RKO (cell line): ENCODE data around the gene ESPNL.

Source experiments
- DNase-seq: peaks from one replicate; pipeline ENCODE4 v3.0.0-alpha.2; 2016; ENCODE audit warnings: low spot score

The ESPNL gene

DNA sequence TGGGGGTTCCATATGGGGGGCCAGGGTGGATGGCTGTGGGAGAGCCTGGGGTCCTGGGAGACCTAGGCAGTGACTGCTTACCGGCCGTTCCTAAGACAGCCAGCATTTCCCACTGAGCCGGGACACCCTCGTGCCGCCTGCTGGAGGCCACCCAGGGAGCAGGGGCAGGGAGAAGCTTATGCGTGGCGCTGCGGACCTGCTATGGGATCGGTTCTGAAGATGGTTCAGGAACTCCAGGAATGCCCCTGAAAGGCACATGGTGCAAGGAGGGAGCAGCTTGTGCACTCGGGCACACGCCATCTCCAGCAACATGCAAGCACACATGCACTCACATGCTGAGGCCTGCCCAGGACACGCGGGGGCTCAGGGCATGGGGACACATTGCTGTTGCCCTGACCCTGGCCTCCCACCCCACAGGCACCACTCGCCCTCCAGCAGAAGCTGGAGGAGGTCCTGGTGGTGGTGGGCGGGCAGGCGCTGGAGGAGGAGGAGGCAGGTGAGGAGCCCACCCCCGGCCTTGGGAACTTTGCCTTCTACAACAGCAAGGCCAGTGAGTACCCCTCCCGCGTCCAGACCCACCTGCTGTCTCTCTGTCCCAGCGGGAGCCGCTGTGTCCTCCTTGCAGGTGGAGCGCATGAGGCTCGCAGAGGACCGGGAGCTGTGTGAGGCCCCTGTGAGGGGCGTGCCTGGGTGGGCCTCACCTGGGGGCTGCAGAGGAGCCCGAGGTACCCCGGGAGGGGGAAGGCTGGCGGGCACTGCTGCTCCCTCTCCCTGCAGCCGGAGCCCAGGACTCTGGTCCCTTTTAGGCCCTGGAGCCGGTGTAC is 42.5 kb downstream of the ESPNL start:
- DNase-seq: no peak

DNA sequence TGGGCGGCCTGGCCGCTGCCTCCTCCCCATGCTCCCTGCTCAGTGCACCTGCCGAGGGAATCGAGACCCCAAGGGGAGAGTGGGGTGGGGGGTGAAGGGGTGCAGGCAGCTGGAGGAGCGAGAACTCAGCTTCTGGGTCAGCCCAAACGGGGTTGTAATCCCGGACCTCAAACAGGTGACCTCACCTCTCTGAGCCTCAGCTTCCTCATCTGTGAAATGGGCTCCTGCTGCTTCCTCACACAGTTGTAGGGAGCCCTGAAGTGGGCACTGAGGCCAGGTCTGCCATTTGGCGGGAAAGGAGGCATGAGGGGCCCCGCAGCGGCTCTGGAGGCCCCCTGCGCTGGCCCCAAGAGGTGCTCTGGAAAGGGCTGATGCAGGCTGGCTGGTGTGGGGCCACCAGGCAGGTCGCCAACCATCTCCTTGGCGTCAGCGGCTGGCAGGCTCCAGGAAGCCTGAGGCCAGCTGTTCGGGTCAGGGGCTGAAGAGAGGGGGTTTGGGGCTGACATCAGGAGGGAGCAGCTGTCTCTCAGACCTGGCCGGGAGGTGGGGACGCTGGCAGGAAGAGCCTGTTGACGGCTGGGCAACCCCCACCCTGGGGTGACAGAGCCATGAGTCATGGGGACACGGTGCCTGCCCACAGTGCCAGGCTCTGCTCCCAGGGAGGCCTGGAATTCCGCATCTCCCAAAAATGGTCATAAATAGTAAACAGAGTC is 43.3 kb downstream of the ESPNL start:
- DNase-seq: peak; percentile 78

DNA sequence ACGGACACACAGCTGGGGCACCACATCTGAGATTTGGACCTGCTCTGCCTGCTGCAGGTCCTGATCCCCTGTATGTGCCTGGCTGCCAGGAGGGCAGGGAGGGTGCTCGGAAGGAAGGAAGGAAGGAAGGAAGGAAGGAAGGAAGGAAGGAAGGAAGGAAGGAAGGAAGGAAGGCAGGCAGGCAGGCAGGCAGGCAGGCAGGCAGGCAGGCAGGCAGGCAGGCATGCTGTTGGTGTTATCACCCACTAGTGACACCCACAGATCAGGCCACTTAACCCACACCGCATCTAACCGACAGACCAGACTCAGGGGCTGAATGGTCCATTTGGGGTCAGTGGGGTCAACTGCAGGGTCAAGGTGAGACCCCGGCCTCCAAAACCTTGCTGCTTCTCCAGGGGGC is 44.1 kb downstream of the ESPNL start:
- DNase-seq: no peak

DNA sequence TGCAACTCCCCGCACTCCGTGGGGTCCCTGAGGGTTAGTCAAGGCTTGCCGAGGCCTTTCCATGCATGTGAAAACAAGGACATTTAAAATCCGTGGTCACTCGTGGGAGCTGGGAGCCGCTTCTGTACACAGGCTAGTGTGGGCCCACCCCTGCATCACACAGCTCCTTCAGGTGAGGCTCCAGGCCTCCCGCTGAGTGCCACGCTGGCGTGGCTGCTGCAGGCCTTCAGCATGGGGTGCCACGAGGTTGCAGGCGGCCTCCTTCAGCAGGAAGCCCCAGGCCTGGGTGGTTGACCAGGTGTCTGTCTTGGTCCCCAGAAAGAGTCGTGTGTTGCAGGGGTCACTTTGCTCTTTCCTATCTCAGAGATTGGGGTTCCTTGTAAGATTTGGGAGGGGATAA is 44.9 kb downstream of the ESPNL start:
- DNase-seq: no peak

DNA sequence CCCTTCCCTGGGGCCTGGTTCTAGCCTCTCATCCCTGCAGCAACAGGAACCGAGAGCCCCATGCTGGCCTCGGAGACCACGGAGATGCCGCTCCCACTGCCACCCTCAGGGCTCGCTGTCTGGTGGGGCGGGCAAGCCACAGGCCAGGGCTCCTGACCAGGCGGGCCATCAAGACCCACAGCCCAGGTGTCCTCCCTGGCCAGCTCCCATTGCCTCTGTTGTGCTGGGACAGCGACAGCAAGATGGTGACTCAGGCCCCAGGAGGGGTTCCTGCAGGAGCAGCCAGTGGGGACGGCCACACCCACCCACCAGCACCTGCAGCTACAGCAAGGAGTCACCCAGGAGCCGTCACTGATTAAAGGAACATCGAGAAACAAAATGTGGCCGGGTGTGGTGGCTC is 45.7 kb downstream of the ESPNL start:
- no peak for DNase-seq

DNA sequence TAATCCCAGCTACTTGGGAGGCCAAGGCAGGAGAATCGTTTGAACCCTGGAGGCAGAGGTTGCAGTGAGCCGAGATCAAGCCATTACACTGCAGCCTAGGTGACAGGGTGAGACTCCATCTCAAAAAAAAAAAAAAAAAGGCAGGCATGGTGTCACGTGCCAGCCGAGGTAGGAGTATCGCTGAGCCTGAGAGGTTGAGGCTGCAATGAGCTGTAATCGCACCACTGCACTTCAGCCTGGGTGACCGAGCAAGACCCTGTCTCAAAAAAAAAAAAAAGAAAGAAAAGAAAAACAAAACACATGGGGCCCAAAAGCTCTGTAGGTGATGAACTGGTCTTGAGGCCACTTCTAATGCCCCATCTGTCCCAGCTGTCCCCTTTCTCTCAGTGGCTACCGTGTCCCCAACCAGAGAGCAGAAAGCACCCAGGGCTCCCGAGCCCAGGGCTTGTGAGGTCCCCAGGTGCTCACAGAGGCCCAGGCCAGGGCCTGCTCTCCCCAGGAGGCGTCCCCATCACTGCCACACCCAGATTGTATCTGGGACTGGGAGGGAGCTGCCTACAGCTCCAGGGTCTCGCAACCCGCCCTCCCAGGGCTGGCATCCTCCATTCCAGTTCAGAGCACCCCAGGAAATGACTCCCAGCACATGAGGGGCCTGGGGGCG is 46.9 kb downstream of the ESPNL start:
- no peak for DNase-seq

DNA sequence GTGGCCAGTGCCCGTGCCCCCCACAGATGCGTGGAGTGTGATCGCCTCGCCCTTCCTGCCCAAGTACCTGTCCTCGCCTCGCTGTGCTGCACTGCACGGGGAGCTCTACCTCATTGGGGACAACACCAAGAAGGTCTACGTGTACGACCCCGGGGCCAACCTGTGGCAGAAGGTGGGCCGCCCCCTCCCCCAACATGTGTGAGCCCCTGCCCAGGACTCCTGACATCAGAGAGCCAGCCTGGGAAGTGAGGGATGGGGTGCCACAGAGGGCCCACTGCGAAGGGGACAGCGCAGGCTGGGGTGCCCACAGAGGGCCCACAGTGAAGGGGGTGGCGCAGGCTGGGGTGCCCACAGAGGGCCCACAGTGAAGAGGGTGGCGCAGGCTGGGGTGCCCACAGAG is 48.8 kb downstream of the ESPNL start:
- DNase-seq: no peak

DNA sequence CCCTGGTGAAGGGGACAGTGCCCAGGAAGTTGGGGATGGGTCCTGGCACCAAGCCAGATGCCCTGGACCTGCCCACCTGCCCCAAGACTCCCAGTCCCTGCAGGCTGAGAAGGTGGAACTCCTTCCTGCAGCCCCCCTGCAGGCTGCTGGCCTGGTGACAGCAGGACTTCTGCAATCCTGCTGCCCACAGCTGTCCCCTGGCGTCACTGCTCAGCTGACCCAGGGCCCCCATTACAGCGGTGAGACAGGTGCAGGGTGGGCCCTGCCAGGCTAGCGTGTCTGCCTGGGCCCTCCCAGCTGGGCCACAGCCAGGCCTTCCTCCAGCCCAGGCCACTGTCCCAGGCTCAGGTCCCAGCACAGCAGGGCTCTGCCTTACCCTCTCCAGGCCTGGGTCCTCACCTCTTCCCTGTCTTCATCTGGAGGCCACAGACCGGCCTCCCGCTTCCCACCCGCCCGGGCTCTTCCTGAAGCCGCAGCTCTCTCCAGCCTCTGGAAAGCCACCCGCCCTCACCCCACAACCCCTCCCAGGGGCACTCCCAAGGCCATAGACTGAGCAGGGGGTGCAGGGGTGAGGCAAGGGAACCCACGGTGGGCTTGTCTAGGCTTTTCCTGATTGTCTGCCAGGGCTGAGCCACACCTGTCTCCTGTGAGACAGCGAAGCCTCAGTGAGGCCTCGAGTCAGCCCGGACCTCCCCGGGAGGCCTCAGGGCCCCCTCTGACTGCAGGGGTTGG is 49.9 kb downstream of the ESPNL start:
- DNase-seq: no peak

DNA sequence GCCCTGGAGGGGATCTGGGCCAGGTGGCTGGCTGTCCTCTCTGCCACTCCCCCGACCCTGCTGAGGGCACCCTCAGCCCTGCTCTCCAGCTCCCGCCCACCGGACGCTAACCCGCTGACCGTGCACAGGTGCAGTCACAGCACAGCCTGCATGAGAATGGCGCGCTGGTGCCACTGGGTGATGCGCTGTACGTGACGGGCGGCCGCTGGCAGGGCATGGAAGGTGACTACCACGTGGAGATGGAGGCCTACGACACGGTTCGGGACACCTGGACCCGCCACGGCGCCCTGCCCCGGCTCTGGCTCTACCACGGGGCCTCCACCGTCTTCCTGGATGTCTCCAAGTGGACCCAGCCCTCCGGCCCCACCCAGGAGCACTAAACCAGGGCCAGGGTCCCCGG is 50.5 kb downstream of the ESPNL start:
- no peak for DNase-seq

DNA sequence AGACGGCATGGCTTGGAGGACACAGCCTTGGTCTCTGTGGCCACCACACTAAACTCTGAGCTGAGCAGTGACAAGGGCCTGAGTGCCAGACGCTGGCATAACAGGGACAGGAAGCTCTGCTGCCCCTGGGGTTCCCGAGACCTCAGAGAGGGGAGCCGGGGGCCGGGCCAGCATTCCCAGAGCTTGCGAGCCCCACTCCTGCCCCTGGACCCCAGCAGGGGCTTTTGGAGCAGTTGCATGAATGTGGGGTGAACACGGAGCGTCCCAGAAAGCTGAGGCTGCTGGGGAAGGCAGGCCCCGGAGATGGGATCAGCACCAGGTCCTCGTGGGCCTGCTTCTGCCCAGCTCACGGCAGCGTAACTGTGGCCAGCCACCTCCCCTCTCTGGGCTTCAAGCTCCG is 51.1 kb downstream of the ESPNL start:
- no peak for DNase-seq

DNA sequence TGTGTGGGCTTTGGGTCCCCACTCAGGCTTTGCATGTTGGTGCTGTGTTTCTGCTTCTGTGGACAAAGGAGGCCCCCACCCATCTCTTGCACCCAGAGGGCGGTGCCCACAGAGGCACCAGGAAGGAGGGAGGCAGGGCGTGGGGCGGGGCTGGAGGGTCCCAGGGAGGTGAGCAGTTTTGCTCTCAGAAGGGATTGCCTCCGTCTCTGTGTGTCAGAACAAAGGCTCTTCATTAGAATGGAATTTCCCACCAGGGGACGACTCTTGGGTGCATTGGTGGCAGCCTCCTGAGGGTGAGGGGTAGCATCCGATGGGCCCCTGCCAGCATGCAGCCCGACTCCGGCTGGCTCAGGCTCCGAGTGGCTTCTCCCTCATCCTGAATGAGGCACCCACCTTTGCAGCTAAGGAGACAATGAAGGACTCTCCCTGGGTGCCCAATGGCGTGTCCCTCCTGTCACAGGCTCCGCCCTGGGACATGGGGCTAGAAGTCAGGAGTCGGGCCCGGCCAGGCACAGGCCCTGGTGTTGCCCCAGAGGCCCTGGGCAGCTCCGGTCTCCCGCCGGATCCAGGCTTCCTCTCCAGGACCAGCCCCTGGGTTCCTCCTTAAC is 51.6 kb downstream of the ESPNL start:
- DNase-seq: no peak

DNA sequence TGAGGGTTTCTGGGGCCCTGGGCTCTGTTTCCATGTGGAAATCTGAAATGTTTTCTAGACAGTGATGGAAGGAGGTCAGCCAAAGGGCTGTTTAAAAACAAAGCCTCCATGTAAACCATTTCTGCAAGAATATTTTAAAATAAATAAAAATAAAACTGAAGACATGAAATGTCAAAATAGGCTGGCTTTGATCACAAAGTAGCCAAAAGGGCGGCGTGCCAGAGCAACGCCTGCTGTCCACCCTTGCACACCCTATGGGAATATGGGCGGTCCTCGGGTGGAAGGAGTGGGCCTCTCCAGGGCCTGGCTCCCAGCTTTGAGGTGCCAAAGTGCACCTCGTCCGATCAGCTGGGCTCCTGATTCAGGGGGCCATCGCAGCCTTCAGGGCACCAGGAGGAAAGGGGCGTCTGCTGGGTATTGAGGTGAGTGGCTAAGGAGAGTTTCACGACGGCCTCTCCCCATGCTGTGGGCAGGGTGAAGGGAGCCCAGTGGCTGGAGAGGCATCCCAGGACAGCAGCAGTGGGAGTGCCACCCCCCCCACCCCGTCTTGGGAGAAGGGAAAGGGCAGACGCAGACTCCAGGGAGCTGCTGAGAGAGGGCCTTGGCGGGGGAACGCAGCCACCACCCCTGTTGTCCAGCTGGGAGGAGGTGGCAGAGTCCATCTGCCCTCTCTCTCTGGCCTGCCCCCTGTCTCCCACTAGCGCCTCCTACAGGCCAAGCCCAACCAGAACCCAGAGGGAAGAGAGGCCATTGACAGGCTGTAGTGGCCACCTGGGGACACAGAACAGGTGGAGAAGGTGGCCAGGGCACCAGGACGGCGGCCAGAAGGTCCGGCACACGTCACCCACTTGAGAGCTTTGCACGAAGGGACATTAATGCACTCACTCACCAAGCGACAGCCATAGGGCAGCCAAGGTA is 52.9 kb downstream of the ESPNL start:
- DNase-seq: no peak

DNA sequence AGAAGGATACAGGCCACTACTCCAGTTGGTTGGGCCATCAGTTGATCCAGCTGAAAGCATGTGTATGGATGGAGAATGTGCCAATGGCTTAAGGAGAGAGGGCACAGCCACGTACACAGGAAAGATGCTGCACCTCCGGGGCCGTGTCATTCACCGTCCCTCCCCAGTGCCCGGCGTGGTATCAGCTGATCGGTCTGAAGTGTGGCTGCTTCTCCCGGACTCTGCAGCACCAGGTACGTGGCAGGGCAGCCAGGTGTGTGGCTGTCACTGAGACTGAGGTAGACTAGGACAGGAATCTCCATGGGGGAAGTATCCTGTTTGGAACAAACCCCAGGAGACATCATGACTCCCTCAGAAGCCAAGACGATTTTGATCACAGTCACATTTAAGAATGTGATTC is 54.4 kb downstream of the ESPNL start:
- DNase-seq: no peak

DNA sequence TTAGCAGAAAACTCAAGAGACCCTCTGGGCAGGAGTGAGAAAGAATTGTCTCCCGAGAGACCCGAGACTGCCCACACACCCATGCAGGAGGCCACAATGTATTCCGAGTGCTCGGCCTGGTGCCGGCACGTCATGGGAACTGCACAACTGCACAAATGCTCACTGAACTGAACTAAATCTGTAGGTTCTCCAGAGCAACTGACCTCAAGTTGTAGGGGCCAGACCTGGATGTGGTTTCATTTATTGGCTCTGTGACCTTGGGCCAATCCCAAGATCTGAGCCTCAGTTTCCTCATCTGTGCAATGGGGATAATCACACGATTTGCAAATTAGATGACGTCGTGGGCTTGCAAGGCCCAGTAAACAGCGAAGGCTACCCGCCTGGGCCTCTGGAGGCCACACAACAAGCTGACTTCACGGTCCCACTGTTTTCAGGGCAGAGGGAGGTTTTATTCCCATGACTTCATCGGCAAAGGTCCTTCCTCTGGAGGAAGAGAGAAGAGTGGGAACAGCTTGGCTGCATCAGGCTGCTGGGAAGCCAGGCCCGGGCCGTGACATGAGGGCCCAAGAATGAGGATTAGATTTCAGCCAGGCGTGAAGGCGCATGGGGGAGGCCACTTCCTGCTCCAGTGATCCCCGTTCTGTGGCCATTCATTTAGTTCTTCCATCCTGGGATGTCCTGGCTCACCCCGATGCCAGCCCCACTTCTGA is 55.1 kb downstream of the ESPNL start:
- DNase-seq: no peak

DNA sequence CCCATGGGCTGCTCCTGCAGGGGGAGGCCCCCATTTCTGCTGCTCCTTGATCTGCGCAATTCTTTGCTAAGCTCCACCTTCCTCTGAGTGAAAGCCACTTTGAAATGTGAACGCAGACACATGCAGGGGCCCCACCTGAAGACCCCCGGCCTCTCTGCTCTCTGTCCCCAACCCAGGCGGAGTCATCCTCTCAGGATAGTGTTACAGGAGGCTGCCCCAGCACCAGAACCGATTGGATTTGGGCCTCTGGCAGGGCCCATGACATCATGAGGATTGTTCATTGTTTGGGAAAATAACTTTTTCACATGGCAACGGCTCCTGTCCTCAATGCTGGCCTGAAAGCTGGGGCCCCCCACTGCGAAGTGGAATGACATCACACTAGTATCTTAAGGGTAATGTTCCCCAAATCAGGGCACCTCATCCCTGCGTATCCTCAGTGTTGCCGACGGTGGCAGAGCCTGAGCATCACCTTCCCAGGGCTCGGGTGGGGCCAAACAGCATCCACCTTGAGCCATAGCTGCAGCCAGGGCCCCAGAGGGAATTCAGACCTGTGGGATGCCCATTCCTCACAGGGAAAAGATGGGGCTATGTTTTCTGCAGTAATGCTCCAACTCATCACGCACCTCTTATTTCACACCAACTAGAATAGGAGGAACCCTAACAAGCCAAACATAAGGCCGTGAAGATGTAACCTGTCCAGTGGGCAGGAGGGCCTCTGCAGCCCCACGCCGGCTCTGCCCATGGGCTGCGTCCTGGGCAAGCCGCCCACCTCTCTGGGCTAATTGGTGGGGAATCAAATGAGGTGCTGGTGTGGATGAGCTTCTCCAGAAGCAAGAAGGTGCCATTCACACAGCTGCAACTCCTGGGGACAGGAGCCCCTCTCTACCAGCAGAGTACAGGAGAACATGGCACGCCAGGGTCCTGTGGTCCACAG is 55.9 kb downstream of the ESPNL start:
- DNase-seq: no peak

DNA sequence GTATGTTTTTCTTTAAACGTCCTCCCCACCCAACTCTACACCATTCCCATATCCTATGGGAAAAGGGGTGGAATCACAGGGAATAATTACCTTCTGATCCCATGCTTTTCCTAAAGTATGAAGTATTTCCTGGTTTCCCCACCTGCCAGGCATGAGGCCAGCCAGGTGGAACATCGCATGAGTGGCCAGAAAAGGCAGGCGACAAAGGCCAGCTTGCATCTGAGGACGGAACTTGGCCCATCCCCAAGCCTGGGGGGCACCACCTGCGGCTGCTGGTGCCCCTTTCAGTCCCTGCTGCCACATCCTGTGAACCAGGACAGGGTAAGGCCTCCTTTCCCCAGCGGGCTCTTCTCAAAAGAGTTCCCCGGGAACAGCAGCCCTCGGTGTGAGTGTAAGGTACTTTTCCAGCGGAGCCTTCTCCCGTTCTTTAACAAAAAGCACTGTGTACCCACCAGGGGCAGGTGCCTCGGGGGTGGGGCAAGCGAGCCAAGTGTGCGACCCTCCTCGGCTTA is 57.4 kb downstream of the ESPNL start:
- no peak for DNase-seq

DNA sequence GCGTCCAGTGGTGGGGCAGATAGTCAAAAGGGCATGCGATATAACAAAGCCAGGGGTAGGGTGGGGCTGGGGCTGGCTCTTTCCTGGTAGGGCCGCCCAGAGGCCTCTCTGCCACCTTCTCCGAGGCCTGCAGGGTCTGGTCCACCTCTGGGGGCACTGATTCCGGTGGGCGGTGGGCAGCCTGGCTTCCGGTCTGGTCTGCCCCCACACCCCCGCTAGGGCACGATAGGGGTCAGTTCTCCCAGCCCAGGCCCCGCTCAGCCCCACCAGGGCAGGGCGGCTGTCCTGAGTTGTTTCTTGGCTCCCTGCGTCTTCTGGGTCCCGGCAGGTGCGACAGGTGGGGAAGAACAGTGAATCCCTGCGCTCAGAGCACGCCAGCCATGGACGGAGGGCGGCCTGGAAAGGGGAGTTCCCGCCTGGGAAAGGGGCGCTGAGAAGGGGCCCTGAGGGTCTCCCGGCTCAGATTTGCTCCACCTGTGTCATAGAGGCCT is 57.9 kb downstream of the ESPNL start:
- no peak for DNase-seq

DNA sequence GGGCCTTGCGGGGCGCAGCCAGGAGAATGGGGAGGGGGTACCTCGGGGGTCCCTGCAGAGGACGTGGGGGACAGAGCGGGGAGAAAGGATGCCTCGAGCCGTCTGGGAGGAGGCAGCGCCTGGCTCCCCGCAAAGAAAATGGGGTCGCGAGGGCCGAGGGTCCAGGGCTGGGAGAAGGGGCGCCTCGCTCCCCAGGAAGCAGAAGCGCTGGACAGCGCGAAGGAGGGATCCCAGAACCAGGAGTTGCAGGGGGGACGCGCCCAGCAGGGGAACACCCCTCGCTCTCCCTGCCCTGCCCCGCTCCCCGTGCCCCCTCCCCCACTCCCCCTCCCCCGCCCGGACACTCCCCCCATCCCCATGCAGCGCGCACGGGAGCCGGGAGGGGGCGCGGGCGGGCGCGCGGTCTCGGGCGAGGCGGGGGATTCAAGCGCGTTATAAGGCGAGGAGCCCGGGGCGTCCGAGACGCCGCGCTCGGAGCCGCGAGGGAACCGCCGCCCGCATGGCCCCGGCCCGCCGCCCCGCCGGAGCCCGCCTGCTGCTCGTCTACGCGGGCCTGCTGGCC is 58.5 kb downstream of the ESPNL start, which contains the start of gene ERFE:
TSS of gene ERFE (plus strand) at position 462 of the 562 bp plus-strand sequence. CDS start at position 500, 38 bp downstream.
- peak; percentile 47 for DNase-seq
